Sigmoid colon (tissue), 7 donors: ENCODE results near the gene SEPTIN7. TPM values are rescaled to one million over a fixed set of nuclear protein-coding genes. Genes with fewer than 3 reads are reported as not detected.

Experiments
- DNase-seq: peaks from one replicate; pipeline ENCODE4 v3.0.0-alpha.2; 2019
- H3K27ac ChIP-seq, 4 donors: fragments of 200-600 bp; sonication (generic); one replicate each; pipeline ENCODE4 v1.5.1; 2016 to 2019; ENCODE audit warnings: mild to moderate bottlenecking in 1 of 4
- H3K27me3 ChIP-seq, 3 donors: fragments of 200-600 bp; sonication (generic); one replicate each; pipeline ENCODE4 v1.5.1; 2019; ENCODE audit warnings: mild to moderate bottlenecking in 1 of 3
- H3K36me3 ChIP-seq, 4 donors: fragments of 200-600 bp; sonication (generic); one replicate each; pipeline ENCODE4 v1.5.1; 2016 to 2019
- H3K4me1 ChIP-seq, 4 donors: fragments of 200-600 bp; sonication (generic); one replicate each; pipeline ENCODE4 v1.5.1; 2017 to 2019
- H3K4me3 ChIP-seq, 4 donors: fragments of 200-600 bp; sonication (generic); one replicate each; pipeline ENCODE4 v1.5.1; 2017 to 2019; ENCODE audit warnings: mild to moderate bottlenecking in 2 of 4, moderate library complexity in 1 of 4
- H3K9me3 ChIP-seq, 4 donors: fragments of 200-600 bp in 3 of 4; sonication (generic) in 3 of 4; one replicate each; pipeline versions ENCODE4 v1.5.1 to v1.6.1; 2013 to 2019
- CTCF ChIP-seq, 4 experiments: fragments of 450-650 bp in 3 of 4; fragments of 200-600 bp in 1 of 4; IDR thresholded peaks; one replicate each; pipeline ENCODE4 v1.5.1; 2016 to 2019; ENCODE audit warnings: antibody characterized with exemption in 4 of 4, mild to moderate bottlenecking in 3 of 4, moderate library complexity in 2 of 4
- EP300 ChIP-seq, 4 donors: sonication (generic); formaldehyde crosslinking; IDR thresholded peaks; one replicate each; pipeline ENCODE4 v1.6.1; 2017; ENCODE audit warnings: antibody characterized with exemption in 4 of 4
- POLR2A ChIP-seq, 2 donors: fragments of 450-650 bp; IDR thresholded peaks; one replicate each; pipeline ENCODE4 v1.6.1; 2016; ENCODE audit warnings: antibody characterized with exemption in 2 of 2, mild to moderate bottlenecking in 2 of 2, moderate library complexity in 2 of 2
- POLR2AphosphoS5 ChIP-seq, 4 donors: sonication (generic); formaldehyde crosslinking; IDR thresholded peaks; one replicate each; pipeline ENCODE4 v1.6.1; 2017; ENCODE audit warnings: antibody characterized with exemption in 4 of 4
- WGBS, 2 donors: extraction: QIAGEN DNeasy Blood & Tissue Kit; methylation state at CpG; one replicate each; pipeline ENCODE4 v1.1.7; 2013; 5-methylcytosine and 5-hydroxymethylcytosine counted together
- intact Hi-C: fragments of 100-400 bp; cut with DNase I; formaldehyde crosslinking; loops from one replicate; pipeline ENCODE4 v1.15.1; 2023
- polyA plus RNA-seq, 3 donors: library from polyadenylated mRNA; stranded (reverse); fragments of 200-250 nt; gene quantifications; one replicate each; pipeline ENCODE4 v1.2.3, GENCODE V29; 2013
- total RNA-seq, 4 donors: library from RNA; depleted of rRNA; stranded (reverse); fragments of >200 nt; gene quantifications; one replicate each; pipeline ENCODE4 v1.1.0, GENCODE V29; 2016
- donor health status: healthy with polysubstance abuse.
- donor health status: Bipolar disorder and iron deficiency.
- donor health status: healthy.

SEPTIN7 gene
- total and polyA plus RNA-seq, 7 donors: 112 to 330 (median 256) TPM

GRCh38 chr7:35819954-35820703 is 19.3 kb downstream of the SEPTIN7 start:
- Histone ChIP-seq H3K27me3 (no peaks in the 10 kb centered on the region), H3K4me1 (peaks cover 0 to 43% (median 19%) of the 10 kb centered on the region in 4 donors), H3K9me3 (no peaks in the 10 kb centered on the region), H3K36me3 (peaks cover 0 to 2% (median 0%) of the 10 kb centered on the region in 4 donors), H3K4me3 (no peak overlapping the region), H3K27ac (no peak overlapping the region)
- WGBS, 2 donors: 71 to 78% methylated on average over 3 of the region's 3 CpGs
- DNase-seq: no peak
- intact Hi-C loops: no loop called here
- no peak for TF ChIP-seq EP300 (IDR thresholded peaks at IDR 0.05)
- no peak for TF ChIP-seq CTCF (IDR thresholded peaks at IDR 0.05)
- no peak for TF ChIP-seq POLR2A (IDR thresholded peaks at IDR 0.05)
- TF ChIP-seq POLR2AphosphoS5 (IDR thresholded peaks at IDR 0.05): no peak

GRCh38 chr7:35820858-35821257 is 20.0 kb downstream of the SEPTIN7 start:
- H3K9me3 ChIP-seq: no peaks in the 10 kb centered on the region
- intact Hi-C loops: no loop called here
- no peaks in the 10 kb centered on the region for H3K27me3 ChIP-seq
- no peaks in the 10 kb centered on the region for H3K36me3 ChIP-seq
- WGBS, 2 donors: 94 to 98% methylated on average over 1 of the region's 1 CpG
- TF ChIP-seq EP300 (IDR thresholded peaks at IDR 0.05): no peak
- TF ChIP-seq CTCF (IDR thresholded peaks at IDR 0.05): no peak
- TF ChIP-seq POLR2A (IDR thresholded peaks at IDR 0.05): no peak
- TF ChIP-seq POLR2AphosphoS5 (IDR thresholded peaks at IDR 0.05): no peak
- DNase-seq: no peak
- no peak overlapping the region for H3K4me3 ChIP-seq
- H3K27ac ChIP-seq: no peak overlapping the region
- peaks cover 0 to 47% (median 23%) of the 10 kb centered on the region in 4 donors for H3K4me1 ChIP-seq

- intact Hi-C loops: no loop called here
- peaks cover 0 to 63% (median 42%) of the 10 kb centered on the region in 4 donors for H3K4me1 ChIP-seq
- 53 to 79% methylated on average over 3 of the region's 3 CpGs for WGBS, 2 donors
- no peaks in the 10 kb centered on the region for H3K27me3 ChIP-seq
- no peak overlapping the region for H3K27ac ChIP-seq
- TF ChIP-seq EP300 (IDR thresholded peaks at IDR 0.05) (no peak), POLR2A (IDR thresholded peaks at IDR 0.05) (no peak), CTCF (IDR thresholded peaks at IDR 0.05) (no peak), POLR2AphosphoS5 (IDR thresholded peaks at IDR 0.05) (no peak)
- H3K4me3 ChIP-seq: no peak overlapping the region
- no peaks in the 10 kb centered on the region for H3K9me3 ChIP-seq
- no peaks in the 10 kb centered on the region for H3K36me3 ChIP-seq
- no peak for DNase-seq
Measured at GRCh38 chr7:35823440-35823839, 22.6 kb downstream of the SEPTIN7 start.

GRCh38 chr7:35825974-35826373 is 25.1 kb downstream of the SEPTIN7 start:
- Histone ChIP-seq H3K27me3 (no peaks in the 10 kb centered on the region), H3K4me3 (no peak overlapping the region), H3K27ac (no peak overlapping the region), H3K4me1 (peaks cover 0 to 77% (median 58%) of the 10 kb centered on the region in 4 donors), H3K9me3 (no peaks in the 10 kb centered on the region), H3K36me3 (no peaks in the 10 kb centered on the region)
- no peak for DNase-seq
- TF ChIP-seq POLR2AphosphoS5 (IDR thresholded peaks at IDR 0.05): no peak
- no peak for TF ChIP-seq EP300 (IDR thresholded peaks at IDR 0.05)
- TF ChIP-seq CTCF (IDR thresholded peaks at IDR 0.05): no peak
- TF ChIP-seq POLR2A (IDR thresholded peaks at IDR 0.05): no peak
- intact Hi-C loops: no loop called here
- WGBS, 2 donors: 88 to 100% methylated on average over 1 of the region's 1 CpG
